Measurements from ENCODE around the gene TMEM259.

Gene TMEM259

DNA sequence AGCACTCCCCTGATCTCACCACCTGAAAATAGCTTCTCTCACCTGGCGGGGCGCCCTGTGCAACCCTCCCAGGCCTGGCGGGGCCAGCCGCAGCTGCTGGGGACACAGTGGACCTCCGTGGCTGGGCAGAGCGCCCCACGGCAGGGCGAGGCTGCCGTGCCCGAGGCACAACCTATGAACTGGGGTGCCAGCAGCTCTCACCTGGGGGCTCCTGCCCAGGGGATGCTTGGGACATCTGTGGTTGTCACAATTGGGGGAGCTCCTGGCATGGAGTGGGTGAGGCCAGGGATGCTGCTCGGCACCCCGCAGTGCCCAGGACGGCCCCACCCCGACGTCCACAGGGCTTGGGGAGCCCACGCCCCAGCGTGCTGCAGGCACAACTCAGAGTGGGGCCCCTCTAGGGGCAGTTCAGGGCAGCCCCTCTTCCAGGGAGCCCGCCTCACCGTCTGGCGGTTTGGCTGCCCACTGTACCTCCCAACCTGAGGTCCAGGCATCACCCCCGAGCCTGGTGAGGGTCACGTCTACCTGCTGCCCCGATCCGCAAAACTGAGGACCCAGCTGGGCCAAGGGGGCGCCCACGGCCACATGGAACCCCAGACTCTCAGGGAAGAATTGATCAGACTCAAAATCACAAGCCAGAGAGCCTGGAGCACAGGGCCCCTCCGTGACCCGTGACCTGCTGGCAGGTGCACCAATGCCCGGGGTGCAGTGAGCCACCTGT, 5.7 kb downstream of the TMEM259 start:
- DNase-seq: no peak

DNA sequence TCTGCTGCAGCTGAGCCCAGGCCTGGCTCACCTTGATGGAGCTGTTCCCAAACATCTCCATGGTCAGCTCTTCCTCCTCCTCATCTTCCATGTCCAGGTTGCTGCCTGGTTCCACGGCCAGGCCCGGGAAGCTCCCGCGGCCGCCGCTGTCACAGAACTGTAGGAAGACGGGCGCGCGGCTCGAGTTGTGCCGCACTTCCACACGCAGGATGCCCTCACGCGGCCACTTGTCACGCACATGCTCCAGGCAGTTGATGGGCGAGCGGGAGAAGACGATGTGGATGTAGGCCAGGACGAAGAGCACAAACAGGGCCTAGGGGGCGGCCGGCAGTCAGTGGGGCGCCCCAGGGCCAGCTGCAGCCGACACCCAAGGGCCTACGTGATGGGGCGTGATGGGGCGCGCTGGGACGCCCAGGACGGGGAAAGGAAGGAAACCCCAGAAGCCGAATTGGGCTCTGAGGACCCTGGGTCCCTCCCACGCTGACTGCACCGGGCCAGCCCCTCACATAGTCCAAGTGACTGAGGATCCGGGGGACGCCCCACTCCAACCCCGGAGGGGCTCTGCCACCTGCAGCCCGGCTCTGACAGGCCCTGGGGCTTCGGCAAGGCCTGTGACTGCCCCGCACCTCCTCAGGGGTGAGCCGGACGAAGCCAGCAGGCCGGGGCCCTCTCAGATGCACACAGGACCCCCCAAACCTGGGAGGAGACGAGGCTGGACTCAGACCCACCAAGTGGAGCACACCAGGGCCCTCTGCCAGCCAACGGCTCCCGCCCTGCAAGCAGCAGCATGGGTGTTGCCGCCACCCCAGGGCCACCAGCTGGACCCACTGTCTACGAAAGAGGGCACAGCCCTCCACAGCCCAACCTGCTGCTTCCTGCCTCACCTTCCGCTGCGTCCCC, 6.5 kb downstream of the TMEM259 start:
- no peak for DNase-seq

- no peak for DNase-seq
Measured at GRCh38 chr19:1013218-1013617, 7.7 kb downstream of the TMEM259 start.

- no peak for DNase-seq
Measured at GRCh38 chr19:1012334-1012733, 8.6 kb downstream of the TMEM259 start.

DNA sequence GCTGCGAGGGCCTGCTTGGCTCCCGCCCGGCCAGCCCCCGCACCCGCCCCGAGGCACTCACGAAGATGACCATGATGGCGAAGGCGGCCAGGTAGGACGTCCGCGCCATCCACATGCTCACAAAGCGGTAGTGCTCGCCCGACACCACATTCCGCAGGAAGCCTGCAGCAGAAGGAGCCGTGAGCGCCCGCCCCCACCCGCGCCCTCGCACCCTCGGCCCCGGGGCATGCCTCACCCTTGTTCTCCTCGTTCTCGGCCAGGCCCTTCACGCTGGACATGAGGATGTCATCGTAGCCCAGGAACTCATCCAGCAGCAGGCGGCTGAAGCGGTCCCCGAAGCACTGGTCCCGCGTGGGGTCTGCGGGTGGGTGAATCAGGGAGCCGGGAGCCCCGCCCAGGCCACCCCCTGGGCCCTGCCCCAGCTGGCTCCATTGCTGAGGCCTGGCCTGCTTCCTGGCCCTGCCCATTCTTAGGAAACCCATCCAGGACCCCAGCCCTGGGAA, 9.0 kb downstream of the TMEM259 start:
- no peak for DNase-seq

DNA sequence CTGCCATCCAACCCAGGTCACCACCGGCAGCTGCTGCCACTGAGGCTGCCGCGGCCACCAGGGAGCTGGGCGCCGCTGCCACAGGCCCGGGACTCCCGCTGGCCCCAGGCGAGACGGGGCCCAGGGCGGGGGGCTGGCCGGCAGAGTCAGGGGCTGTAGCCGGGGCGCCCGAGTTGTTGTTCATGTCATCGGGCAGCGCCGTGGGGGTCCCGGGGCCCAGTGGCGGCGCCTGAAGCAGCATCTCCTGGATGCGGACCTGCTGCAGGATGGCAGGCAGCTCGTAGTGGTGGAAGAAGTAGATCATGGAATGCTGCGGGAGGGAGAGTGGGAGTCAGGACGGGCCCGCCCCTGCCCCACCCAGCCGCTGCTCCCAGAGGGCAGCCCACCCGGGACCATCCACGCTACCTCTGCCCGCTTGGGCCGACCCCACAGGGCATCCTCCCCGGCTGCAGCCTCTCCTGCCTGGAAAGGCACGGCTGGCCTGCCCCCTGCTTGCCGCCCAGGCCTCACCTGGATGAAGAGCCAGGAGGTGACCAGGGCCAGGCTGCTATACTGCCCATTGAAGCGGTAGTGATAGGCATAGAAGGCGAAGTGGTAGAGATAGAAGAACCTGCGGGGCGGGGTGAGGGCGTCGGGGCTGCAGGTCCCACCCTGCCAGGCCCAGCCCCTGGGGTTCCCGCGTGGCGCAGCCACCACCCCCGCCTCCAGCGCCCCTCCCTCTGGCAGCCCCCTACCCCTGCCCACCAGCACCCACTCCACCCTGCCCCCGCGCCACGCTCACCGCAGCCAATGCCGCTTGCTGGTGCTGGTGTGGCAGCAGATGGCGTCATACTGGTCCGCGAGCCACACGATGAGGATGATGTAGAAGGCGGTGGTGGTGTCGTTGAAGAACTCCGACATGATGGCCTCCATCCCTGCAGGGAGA, 10.1 kb downstream of the TMEM259 start:
- no peak for DNase-seq

DNA sequence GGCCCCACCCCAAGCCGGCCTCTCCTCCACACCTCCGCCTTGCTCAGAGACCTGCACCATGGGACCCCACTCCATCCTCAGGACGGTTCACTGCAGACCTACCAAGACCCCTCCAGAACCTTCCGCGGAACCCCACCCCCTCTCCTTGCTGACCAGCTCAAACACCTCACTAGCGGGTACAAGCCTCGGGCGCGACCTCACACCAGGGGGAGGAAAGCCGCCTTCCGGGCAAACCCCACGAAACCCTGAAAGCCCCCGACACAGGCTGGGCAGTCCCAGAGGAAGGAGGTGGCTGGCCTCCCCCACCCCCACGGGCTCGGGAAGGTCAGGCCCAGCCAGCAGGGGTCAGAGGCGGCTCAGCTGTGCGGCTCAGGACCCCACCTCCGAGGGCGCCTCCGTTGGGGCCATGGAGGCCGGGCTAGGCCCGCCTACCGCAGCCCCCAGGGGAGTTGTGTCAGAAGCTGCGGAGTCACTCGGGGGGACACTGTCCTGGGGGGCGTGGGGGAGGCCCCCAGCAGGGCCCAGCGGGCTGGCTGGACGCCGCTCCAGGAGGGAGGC, 10.9 kb downstream of the TMEM259 start:
- no peak for DNase-seq

DNA sequence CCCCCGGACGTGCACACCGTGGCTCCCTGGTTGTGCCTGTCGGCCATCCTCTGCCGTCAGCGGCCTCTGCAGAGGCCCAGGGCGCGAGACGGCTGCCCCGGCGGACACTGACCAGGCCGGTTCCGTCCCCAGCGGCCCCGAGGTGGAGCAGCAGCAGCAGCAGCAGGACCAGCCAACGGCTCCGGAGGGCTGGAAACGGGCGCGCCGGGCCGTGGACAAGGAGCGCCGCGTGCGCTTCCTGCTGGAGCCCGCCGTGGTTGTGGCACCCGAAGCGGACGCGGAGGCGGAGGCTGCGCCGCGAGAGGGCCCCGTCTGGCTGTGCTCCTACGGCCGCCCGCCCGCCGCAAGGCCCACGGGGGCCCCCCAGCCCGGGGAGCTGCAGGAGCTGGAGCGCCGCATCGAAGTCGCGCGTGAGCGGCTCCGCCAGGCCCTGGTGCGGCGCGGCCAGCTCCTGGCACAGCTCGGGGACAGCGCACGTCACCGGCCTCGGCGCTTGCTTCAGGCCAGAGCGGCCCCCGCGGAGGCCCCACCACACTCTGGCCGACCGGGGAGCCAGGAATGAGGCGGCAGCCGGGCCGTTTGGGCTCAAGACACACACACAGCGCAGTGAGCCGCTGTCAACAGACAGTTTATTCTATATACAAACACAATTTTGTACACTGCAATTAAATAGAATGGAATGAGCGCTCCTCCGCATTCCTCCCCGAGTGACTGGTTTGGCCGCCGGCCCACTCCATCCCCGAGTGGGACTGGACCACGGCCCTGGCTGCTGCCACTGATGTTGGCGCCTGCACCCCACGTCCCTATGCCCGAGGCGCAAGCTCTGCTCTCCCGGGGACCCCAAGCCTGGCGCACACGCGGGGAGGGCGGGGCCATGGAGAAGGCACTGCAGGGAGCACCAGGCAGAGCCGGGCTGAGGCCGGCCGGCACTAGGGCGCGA, 11.6 kb downstream of the TMEM259 start:
- no peak for DNase-seq

- DNase-seq: no peak
Measured at GRCh38 chr19:1008268-1009040, 12.5 kb downstream of the TMEM259 start.

- no peak for DNase-seq
Measured at GRCh38 chr19:1007399-1008251, 13.3 kb downstream of the TMEM259 start.

- DNase-seq: no peak
Measured at GRCh38 chr19:1006711-1007398, 14.1 kb downstream of the TMEM259 start.

DNA sequence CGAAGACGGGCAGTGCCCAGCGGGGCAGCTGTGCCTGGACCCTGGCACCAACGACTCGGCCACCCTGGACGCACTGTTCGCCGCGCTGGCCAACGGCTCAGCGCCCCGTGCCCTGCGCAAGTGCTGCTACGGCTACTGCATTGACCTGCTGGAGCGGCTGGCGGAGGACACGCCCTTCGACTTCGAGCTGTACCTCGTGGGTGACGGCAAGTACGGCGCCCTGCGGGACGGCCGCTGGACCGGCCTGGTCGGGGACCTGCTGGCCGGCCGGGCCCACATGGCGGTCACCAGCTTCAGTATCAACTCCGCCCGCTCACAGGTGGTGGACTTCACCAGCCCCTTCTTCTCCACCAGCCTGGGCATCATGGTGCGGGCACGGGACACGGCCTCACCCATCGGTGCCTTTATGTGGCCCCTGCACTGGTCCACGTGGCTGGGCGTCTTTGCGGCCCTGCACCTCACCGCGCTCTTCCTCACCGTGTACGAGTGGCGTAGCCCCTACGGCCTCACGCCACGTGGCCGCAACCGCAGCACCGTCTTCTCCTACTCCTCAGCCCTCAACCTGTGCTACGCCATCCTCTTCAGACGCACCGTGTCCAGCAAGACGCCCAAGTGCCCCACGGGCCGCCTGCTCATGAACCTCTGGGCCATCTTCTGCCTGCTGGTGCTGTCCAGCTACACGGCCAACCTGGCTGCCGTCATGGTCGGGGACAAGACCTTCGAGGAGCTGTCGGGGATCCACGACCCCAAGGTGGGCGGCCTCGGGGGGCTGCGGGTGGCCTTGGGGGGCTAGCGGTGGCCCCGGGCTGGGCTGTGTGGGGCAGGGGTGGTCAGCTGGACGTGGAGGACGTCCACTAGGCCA, 15.9 kb downstream of the TMEM259 start:
- no peak for DNase-seq

GRCh38 chr19:1004204-1004802, 16.6 kb downstream of the TMEM259 start:
- no peak for DNase-seq

- no peak for DNase-seq
Measured at GRCh38 chr19:1003283-1003682, 17.6 kb downstream of the TMEM259 start.

GRCh38 chr19:1002600-1002999, 18.3 kb downstream of the TMEM259 start:
- DNase-seq: no peak

- no peak for DNase-seq
Measured at GRCh38 chr19:1001538-1002166, 19.3 kb downstream of the TMEM259 start.

Measured in amniotic stem cell (primary cell).